GM18873 (cell line): ENCODE measurements around the gene IGF1.

ENCODE experiments used
- ATAC-seq: cut with Tn5 transposase; IDR thresholded peaks from one replicate; pipeline ENCODE4 v1.9.1; 2021; ENCODE audit warnings: mild to moderate bottlenecking, moderate library complexity, moderate number of reproducible peaks; ENCODE audit not compliant: unreplicated experiment, low FRiP score

The IGF1 gene

GRCh38 chr12:102433304-102433703 is 47.1 kb downstream of the IGF1 start:
- ATAC-seq: no peak

- ATAC-seq: no peak
Measured at GRCh38 chr12:102430661-102431060, 49.7 kb downstream of the IGF1 start.

- ATAC-seq: no peak
Measured at GRCh38 chr12:102429211-102430154, 50.9 kb downstream of the IGF1 start.

- ATAC-seq: no peak
Measured at GRCh38 chr12:102427543-102427941, 52.8 kb downstream of the IGF1 start.

GRCh38 chr12:102426599-102427542 is 53.5 kb downstream of the IGF1 start:
- ATAC-seq: no peak

- ATAC-seq: no peak
Measured at GRCh38 chr12:102425109-102426039, 55.0 kb downstream of the IGF1 start.

GRCh38 chr12:102423462-102423861 is 56.9 kb downstream of the IGF1 start:
- ATAC-seq: no peak

- no peak for ATAC-seq
Measured at GRCh38 chr12:102421802-102422583, 58.4 kb downstream of the IGF1 start.

- no peak for ATAC-seq
Measured at GRCh38 chr12:102419094-102419764, 61.1 kb downstream of the IGF1 start.

- ATAC-seq: no peak
Measured at GRCh38 chr12:102417055-102417454, 63.3 kb downstream of the IGF1 start.

GRCh38 chr12:102415515-102415914 is 64.8 kb downstream of the IGF1 start:
- no peak for ATAC-seq

GRCh38 chr12:102413396-102413795 is 67.0 kb downstream of the IGF1 start:
- no peak for ATAC-seq

- no peak for ATAC-seq
Measured at GRCh38 chr12:102410511-102410910, 69.9 kb downstream of the IGF1 start.

GRCh38 chr12:102408487-102409297 is 71.7 kb downstream of the IGF1 start:
- ATAC-seq: no peak

- no peak for ATAC-seq
Measured at GRCh38 chr12:102407776-102408486, 72.4 kb downstream of the IGF1 start.

- ATAC-seq: no peak
Measured at GRCh38 chr12:102406033-102406584, 74.3 kb downstream of the IGF1 start.

GRCh38 chr12:102401087-102401486 is 79.3 kb downstream of the IGF1 start:
- ATAC-seq: no peak
